Measurements from ENCODE around the gene FBRSL1.

- TF ChIP-seq CTCF (IDR thresholded peaks at IDR 0.05) (no peak), POLR2A (IDR thresholded peaks at IDR 0.05; ENCODE audit: low read depth) (no peak), POLR2AphosphoS5 (IDR thresholded peaks at IDR 0.05) (no peak), EP300 (IDR thresholded peaks at IDR 0.05) (no peak)
These were observed 13.9 kb upstream of the FBRSL1 start for GRCh38 chr12:132476038-132476414.

All from esophagus muscularis mucosa (tissue), 4 donors.